HepG2 (cell line): Measurements from ENCODE around the gene C19orf73. TPM values are rescaled to one million over a fixed set of nuclear protein-coding genes. Genes with fewer than 3 reads are reported as not detected.
A peak's percentile ranks its signal among the peaks of the same experiment; 100 is the strongest.

Experiments
- ARNTL ChIP-seq: sonication (generic); formaldehyde crosslinking; IDR thresholded peaks from 2 replicates; pipeline ENCODE4 v1.4.0; 2020; ENCODE audit warnings: mild to moderate bottlenecking, missing genetic modification reagents
- CSRNP1 ChIP-seq: sonication (generic); formaldehyde crosslinking; IDR thresholded peaks from 2 replicates; pipeline ENCODE4 v1.8.1; 2023; ENCODE audit warnings: mild to moderate bottlenecking, missing genetic modification reagents
- HDAC1 ChIP-seq: sonication (generic); formaldehyde crosslinking; IDR thresholded peaks from 2 replicates; pipeline ENCODE4 v1.5.1; 2020; ENCODE audit warnings: mild to moderate bottlenecking, missing genetic modification reagents
- HOXA5 ChIP-seq: sonication (generic); formaldehyde crosslinking; IDR thresholded peaks from 2 replicates; pipeline ENCODE4 v1.4.0; 2020; ENCODE audit warnings: missing genetic modification reagents
- KDM2A ChIP-seq: sonication (generic); formaldehyde crosslinking; IDR thresholded peaks from 2 replicates; pipeline ENCODE4 v1.4.0; 2020; ENCODE audit warnings: low read depth, missing genetic modification reagents, borderline replicate concordance
- MEIS1 ChIP-seq: sonication (generic); formaldehyde crosslinking; IDR thresholded peaks from 2 replicates; pipeline ENCODE4 v1.9.0; 2021; ENCODE audit warnings: mild to moderate bottlenecking, missing genetic modification reagents, moderate library complexity, borderline replicate concordance
- MIER3 ChIP-seq: IDR thresholded peaks from 2 replicates; pipeline ENCODE4 v1.6.1; 2016; ENCODE audit warnings: missing compliant biosample characterization, borderline replicate concordance
- MTF2 ChIP-seq: sonication (generic); formaldehyde crosslinking; IDR thresholded peaks from 2 replicates; pipeline ENCODE4 v1.5.0; 2020; ENCODE audit warnings: missing genetic modification reagents, borderline replicate concordance
- ZEB1 ChIP-seq: IDR thresholded peaks from 2 replicates; pipeline ENCODE4 v1.6.1; 2012; ENCODE audit warnings: mild to moderate bottlenecking, low read depth, inconsistent platforms; ENCODE audit not compliant: insufficient replicate concordance
- ZFP41 ChIP-seq: sonication (generic); formaldehyde crosslinking; IDR thresholded peaks from 2 replicates; pipeline ENCODE4 v1.4.0; 2020; ENCODE audit warnings: mild to moderate bottlenecking, missing genetic modification reagents, borderline replicate concordance
- ZNF350 ChIP-seq: sonication (generic); formaldehyde crosslinking; IDR thresholded peaks from 2 replicates; pipeline ENCODE4 v1.4.0; 2020; ENCODE audit warnings: mild to moderate bottlenecking, low read depth, missing genetic modification reagents, borderline replicate concordance
- ZNF558 ChIP-seq: sonication (generic); formaldehyde crosslinking; IDR thresholded peaks from 2 replicates; pipeline ENCODE4 v1.9.0; 2022; ENCODE audit warnings: mild to moderate bottlenecking, missing genetic modification reagents, borderline replicate concordance
- ZNF563 ChIP-seq: sonication (generic); formaldehyde crosslinking; IDR thresholded peaks from 2 replicates; pipeline ENCODE4 v1.8.0; 2022; ENCODE audit warnings: mild to moderate bottlenecking, moderate library complexity, missing genetic modification reagents
- ZNF589 ChIP-seq: sonication (generic); formaldehyde crosslinking; conservative IDR thresholded peaks from 2 replicates; pipeline ENCODE4 v1.8.0; 2022; ENCODE audit warnings: mild to moderate bottlenecking, moderate library complexity, missing genetic modification reagents
- ZNF687 ChIP-seq: sonication (generic); formaldehyde crosslinking; IDR thresholded peaks from 2 replicates; pipeline ENCODE4 v1.5.1; 2020; ENCODE audit warnings: mild to moderate bottlenecking, missing genetic modification reagents, moderate library complexity
- ZNF720 ChIP-seq: sonication (generic); formaldehyde crosslinking; IDR thresholded peaks from 2 replicates; pipeline ENCODE4 v1.4.0; 2020; ENCODE audit warnings: missing genetic modification reagents
- polyA plus RNA-seq, 8 experiments: library from polyadenylated mRNA; depleted of rRNA in 3 of 8; stranded (reverse) in 7 of 8; unstranded in 1 of 8; fragments of >200 nt; fragmentation: Illumina TruSeq in 4 of 8; extraction: Trizol in 4 of 8; gene quantifications; 2 replicates each; pipeline versions ENCODE4 v1.2.1 to v1.2.3, GENCODE V29; 2011 to 2016; ENCODE audit warnings: low read depth in 4 of 8, missing spikeins in 1 of 8, mixed read lengths in 1 of 8; ENCODE audit not compliant: insufficient read depth in 1 of 8
- total RNA-seq, 5 experiments: library from RNA; depleted of rRNA; stranded (reverse); fragments of >200 nt; fragmentation: Illumina TruSeq; extraction: Trizol; gene quantifications; 2 replicates each; pipeline ENCODE4 v1.2.3, GENCODE V29; 2016; ENCODE audit warnings: low read depth in 1 of 5
- TF ChIP-seq, protein P1 (sequence below): sonication (generic); formaldehyde crosslinking; IDR thresholded peaks from 2 replicates; pipeline ENCODE4 v1.4.0; 2020; ENCODE audit warnings: missing genetic modification reagents
- TF ChIP-seq, protein P2 (sequence below): IDR thresholded peaks from 2 replicates; pipeline ENCODE4 v1.6.1; 2016

Gene C19orf73
- total and polyA plus RNA-seq, 2 of the 13 experiments (the other 11 are each of a cell fraction or from before 2014, with no cell fraction given), result 1.4 to 1.5 TPM

GRCh38 chr19:49151267-49152118 lies 32.5 kb upstream of the C19orf73 start (continued):
- TF ChIP-seq, protein P1, sequence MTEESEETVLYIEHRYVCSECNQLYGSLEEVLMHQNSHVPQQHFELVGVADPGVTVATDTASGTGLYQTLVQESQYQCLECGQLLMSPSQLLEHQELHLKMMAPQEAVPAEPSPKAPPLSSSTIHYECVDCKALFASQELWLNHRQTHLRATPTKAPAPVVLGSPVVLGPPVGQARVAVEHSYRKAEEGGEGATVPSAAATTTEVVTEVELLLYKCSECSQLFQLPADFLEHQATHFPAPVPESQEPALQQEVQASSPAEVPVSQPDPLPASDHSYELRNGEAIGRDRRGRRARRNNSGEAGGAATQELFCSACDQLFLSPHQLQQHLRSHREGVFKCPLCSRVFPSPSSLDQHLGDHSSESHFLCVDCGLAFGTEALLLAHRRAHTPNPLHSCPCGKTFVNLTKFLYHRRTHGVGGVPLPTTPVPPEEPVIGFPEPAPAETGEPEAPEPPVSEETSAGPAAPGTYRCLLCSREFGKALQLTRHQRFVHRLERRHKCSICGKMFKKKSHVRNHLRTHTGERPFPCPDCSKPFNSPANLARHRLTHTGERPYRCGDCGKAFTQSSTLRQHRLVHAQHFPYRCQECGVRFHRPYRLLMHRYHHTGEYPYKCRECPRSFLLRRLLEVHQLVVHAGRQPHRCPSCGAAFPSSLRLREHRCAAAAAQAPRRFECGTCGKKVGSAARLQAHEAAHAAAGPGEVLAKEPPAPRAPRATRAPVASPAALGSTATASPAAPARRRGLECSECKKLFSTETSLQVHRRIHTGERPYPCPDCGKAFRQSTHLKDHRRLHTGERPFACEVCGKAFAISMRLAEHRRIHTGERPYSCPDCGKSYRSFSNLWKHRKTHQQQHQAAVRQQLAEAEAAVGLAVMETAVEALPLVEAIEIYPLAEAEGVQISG (CRISPR knock-in tag), result 0 out of 2 replicates have a peak, but pooled peaks have one; percentile 15
- peak; percentile 76 for TF ChIP-seq ZEB1
- TF ChIP-seq MEIS1, result no peak
- 0 out of 2 replicates have a peak, but pooled peaks have one; percentile 26 for TF ChIP-seq MIER3 (CRISPR knock-in tag)
- TF ChIP-seq MTF2 (CRISPR knock-in tag), result no peak
- TF ChIP-seq CSRNP1 (CRISPR knock-in tag), result no peak
- TF ChIP-seq ZNF350 (CRISPR knock-in tag), result peak; percentile 27; the same call in 1 of the 2 replicates
- TF ChIP-seq ARNTL (CRISPR knock-in tag), result peak; percentile 64
- TF ChIP-seq ZNF589 (CRISPR knock-in tag), result no peak
- peak; percentile 76 for TF ChIP-seq ZNF687 (CRISPR knock-in tag)
- TF ChIP-seq ZNF563, result 0 out of 2 replicates have a peak, but pooled peaks have one; percentile 55
- TF ChIP-seq ZNF720 (CRISPR knock-in tag), result no peak
- 0 out of 2 replicates have a peak, but pooled peaks have one; percentile 32 for TF ChIP-seq HOXA5
- TF ChIP-seq, protein P2, sequence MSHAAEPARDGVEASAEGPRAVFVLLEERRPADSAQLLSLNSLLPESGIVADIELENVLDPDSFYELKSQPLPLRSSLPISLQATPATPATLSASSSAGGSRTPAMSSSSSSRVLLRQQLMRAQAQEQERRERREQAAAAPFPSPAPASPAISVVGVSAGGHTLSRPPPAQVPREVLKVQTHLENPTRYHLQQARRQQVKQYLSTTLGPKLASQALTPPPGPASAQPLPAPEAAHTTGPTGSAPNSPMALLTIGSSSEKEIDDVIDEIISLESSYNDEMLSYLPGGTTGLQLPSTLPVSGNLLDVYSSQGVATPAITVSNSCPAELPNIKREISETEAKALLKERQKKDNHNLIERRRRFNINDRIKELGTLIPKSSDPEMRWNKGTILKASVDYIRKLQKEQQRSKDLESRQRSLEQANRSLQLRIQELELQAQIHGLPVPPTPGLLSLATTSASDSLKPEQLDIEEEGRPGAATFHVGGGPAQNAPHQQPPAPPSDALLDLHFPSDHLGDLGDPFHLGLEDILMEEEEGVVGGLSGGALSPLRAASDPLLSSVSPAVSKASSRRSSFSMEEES (CRISPR knock-in tag), result peak; percentile 19; the same call in 1 of the 2 replicates
- peak; percentile 54; the same call in 1 of the 2 replicates for TF ChIP-seq KDM2A (CRISPR knock-in tag)
- TF ChIP-seq HDAC1 (CRISPR knock-in tag), result 0 out of 2 replicates have a peak, but pooled peaks have one; percentile 59
- TF ChIP-seq ZNF558 (CRISPR knock-in tag), result no peak
- no peak for TF ChIP-seq ZFP41
